Karpas-422 (cell line): Measurements from ENCODE around the gene ATG13. TPM values are rescaled to one million over a fixed set of nuclear protein-coding genes. Genes with fewer than 3 reads are reported as not detected.

Experiments used
- DNase-seq: peaks from one replicate; pipeline ENCODE4 v3.0.0-alpha.2; 2015
- H2AFZ ChIP-seq: fragments of 200-600 bp; sonication (generic); 2 replicates; pipeline ENCODE4 v1.6.1; 2014; ENCODE audit warnings: antibody characterized with exemption, low read length, mixed read lengths
- H3K27ac ChIP-seq: fragments of 200-600 bp; sonication (generic); 2 replicates; pipeline ENCODE4 v1.5.1; 2014; ENCODE audit warnings: mild to moderate bottlenecking, low read length, moderate library complexity
- H3K27me3 ChIP-seq: fragments of 200-600 bp; sonication (generic); 2 replicates; pipeline ENCODE4 v1.6.1; 2014; ENCODE audit warnings: low read length, mixed read lengths
- H3K36me3 ChIP-seq: fragments of 200-600 bp; sonication (generic); 2 replicates; pipeline ENCODE4 v1.6.1; 2014; ENCODE audit warnings: low read length, mixed read lengths; ENCODE audit not compliant: insufficient read depth
- H3K4me1 ChIP-seq: fragments of 200-600 bp; sonication (generic); 2 replicates; pipeline ENCODE4 v1.6.1; 2014; ENCODE audit warnings: mild to moderate bottlenecking, low read length, mixed read lengths
- H3K4me2 ChIP-seq: fragments of 200-600 bp; sonication (generic); 2 replicates; pipeline ENCODE4 v1.6.1; 2014; ENCODE audit warnings: low read length, low read depth, mild to moderate bottlenecking; ENCODE audit not compliant: poor library complexity, severe bottlenecking
- H3K4me3 ChIP-seq: fragments of 200-600 bp; sonication (generic); 2 replicates; pipeline ENCODE4 v1.5.1; 2014; ENCODE audit warnings: mild to moderate bottlenecking, antibody characterized with exemption, low read length, mixed read lengths
- H3K79me2 ChIP-seq: fragments of 200-600 bp; sonication (generic); 2 replicates; pipeline ENCODE4 v1.6.1; 2014; ENCODE audit warnings: mild to moderate bottlenecking, low read length, mixed read lengths
- H3K9ac ChIP-seq: fragments of 200-600 bp; sonication (generic); 2 replicates; pipeline ENCODE4 v1.6.0; 2014; ENCODE audit warnings: low read length
- H3K9me2 ChIP-seq: fragments of 200-600 bp; sonication (generic), shearing (Covaris generic); replicated peaks from 2 replicates; pipeline ENCODE4 v1.6.0; 2014; ENCODE audit warnings: mild to moderate bottlenecking, low read length, moderate library complexity; ENCODE audit not compliant: insufficient read depth
- H3K9me3 ChIP-seq: fragments of 300-700, 200-600 bp; sonication (generic); 2 replicates; pipeline ENCODE4 v1.6.1; 2014; ENCODE audit warnings: low read length, mixed read lengths
- H4K20me1 ChIP-seq: fragments of 200-600 bp; sonication (generic); 2 replicates; pipeline ENCODE4 v1.6.1; 2014; ENCODE audit warnings: mild to moderate bottlenecking, antibody characterized with exemption, low read length, low read depth; ENCODE audit not compliant: insufficient read depth
- total RNA-seq: library from RNA; depleted of rRNA; stranded (reverse); fragments of >200 nt; shearing (Covaris generic); gene quantifications from 2 replicates; pipeline ENCODE4 v1.2.3, GENCODE V29; 2014; ENCODE audit warnings: low replicate concordance

The ATG13 gene
- total RNA-seq, 1 experiment from 2014 or later = 79.2 TPM

DNA sequence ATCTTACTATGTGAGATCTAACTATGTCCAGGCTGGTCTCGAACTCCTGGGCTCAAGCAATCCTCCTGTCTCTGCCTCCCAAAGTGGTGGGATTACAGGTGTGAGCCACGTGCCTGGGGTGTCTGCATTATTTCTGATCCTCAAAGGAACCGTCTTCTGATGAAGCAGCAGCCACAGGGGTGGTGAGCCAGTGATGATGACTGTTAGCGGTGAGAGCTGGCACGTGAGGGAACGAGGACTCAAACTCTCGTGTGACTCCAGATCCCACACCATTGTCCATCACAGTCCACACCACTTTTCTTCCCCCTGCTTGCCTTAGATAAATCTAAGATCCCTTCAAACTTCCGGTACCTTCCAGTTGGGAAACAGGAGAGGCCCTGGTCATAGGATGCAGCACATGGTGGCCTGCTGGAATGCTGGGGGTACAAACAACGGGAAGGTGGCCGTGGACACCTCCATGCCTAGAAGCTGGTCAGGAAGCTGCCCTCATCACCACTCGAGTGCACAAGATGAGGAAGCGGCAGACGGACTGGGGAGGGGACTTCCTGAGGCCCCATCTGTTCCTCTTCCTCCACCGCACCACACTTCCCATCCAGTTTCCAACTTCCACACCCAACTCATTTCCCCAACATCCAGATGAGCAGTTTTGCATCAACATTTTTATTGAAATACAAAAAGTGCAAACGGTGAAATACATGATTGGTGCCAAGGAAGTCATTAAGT lies 59.2 kb downstream of the ATG13 start:
- no peaks in the 10 kb centered on the region for H3K9me3 ChIP-seq
- H3K79me2 ChIP-seq = no peaks in the 10 kb centered on the region
- no peaks in the 10 kb centered on the region for H4K20me1 ChIP-seq
- no peak overlapping the region for H3K9ac ChIP-seq
- DNase-seq = no peak
- no peaks in the 10 kb centered on the region for H3K27me3 ChIP-seq
- H3K9me2 ChIP-seq = no peaks in the 10 kb centered on the region
- H3K4me1 ChIP-seq = peaks cover 8% of the 10 kb centered on the region
- no peaks in the 10 kb centered on the region for H3K36me3 ChIP-seq
- no peak overlapping the region for H2AFZ ChIP-seq
- no peak overlapping the region for H3K27ac ChIP-seq
- H3K4me3 ChIP-seq = no peak overlapping the region
- H3K4me2 ChIP-seq = no peak overlapping the region

DNA sequence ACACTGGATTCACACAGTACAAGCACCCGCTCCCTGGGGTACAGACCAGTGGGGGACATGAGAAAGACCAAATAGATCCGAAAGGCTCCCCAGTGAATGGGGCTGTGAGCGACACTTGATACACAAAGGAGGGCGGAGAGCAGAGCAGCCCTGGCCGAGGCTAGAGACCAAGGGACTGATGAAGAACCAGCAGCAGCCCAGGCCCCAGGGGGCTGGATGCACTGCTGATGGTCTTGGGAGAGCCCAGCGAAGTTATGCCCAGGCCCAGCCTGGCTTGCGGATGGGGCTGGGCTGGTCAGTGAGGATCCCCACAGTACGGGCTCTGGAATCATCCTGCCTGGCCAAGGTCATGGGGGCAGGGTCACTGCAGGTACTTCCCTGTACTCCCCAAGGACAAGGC lies 59.8 kb downstream of the ATG13 start:
- peaks cover 8% of the 10 kb centered on the region for H3K4me1 ChIP-seq
- no peaks in the 10 kb centered on the region for H3K9me2 ChIP-seq
- H3K79me2 ChIP-seq = no peaks in the 10 kb centered on the region
- H3K4me3 ChIP-seq = no peak overlapping the region
- no peaks in the 10 kb centered on the region for H3K27me3 ChIP-seq
- H3K4me2 ChIP-seq = no peak overlapping the region
- no peaks in the 10 kb centered on the region for H3K9me3 ChIP-seq
- H3K36me3 ChIP-seq = no peaks in the 10 kb centered on the region
- DNase-seq = no peak
- no peaks in the 10 kb centered on the region for H4K20me1 ChIP-seq
- no peak overlapping the region for H3K27ac ChIP-seq
- H2AFZ ChIP-seq = no peak overlapping the region
- no peak overlapping the region for H3K9ac ChIP-seq

DNA sequence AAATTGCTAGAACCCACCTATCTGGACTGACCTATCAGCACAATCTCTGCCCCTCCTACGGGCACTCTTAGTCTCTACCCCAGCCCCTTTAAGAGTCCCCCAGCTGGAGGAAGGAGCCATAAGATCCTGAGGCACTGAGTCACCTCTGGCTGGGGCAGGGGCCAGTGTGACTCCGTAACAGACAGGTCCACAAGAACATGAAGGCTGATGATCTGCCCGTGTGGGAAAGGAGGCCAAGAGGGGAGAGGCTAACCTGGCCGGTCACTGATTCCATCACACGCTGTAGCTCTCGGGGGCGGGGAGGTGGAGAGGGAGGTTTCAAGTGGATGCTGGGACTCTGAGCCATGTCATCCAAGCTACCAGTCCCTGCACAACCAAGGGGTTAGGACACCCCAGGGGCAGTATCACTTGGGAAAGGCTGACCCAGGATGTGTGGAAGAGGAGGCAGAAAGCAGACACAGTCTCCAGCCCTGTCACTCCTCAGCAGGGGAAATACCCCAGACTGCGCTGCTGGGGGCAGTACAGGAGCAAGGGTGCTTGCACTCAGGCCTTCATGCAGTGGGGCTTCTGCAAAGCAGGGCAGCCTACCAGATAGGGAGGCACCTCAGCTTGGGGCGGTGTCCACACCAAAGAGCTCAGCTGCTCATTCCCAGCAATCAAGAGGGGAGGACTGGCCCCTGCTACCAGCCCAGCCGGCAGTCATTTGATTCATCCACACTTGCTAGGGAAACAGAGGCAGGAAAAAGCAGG lies 60.8 kb downstream of the ATG13 start:
- Histone ChIP-seq H3K36me3 (no peaks in the 10 kb centered on the region), H2AFZ (no peak overlapping the region), H4K20me1 (no peaks in the 10 kb centered on the region), H3K9me2 (no peaks in the 10 kb centered on the region), H3K79me2 (no peaks in the 10 kb centered on the region), H3K4me1 (peaks cover 8% of the 10 kb centered on the region), H3K27ac (no peak overlapping the region), H3K4me2 (no peak overlapping the region), H3K9me3 (no peaks in the 10 kb centered on the region), H3K27me3 (no peaks in the 10 kb centered on the region), H3K4me3 (no peak overlapping the region), H3K9ac (no peak overlapping the region)
- no peak for DNase-seq

DNA sequence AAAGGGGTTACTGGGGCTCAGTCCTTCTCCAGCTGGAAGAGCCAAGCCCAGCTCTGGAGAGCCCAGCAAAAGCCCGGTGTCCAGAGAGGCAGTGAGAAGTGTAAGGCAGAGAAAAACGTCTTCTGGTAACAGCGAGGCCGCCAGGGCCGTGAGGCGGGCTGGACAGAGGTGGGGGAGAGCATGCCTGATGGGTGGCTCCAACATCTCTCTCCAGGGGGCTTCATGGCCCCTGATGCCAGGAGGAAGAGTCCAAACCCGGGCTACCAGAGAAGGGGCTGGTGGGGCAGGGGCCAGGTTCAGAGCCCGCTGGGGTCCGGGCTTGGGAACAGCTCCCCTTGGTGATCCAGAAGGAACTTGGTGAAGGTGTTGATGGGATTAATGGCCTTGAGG lies 61.4 kb downstream of the ATG13 start:
- Histone ChIP-seq H3K36me3 (no peaks in the 10 kb centered on the region), H3K79me2 (no peaks in the 10 kb centered on the region), H3K4me1 (peaks cover 8% of the 10 kb centered on the region), H2AFZ (no peak overlapping the region), H3K27me3 (no peaks in the 10 kb centered on the region), H4K20me1 (no peaks in the 10 kb centered on the region), H3K9me3 (no peaks in the 10 kb centered on the region), H3K9me2 (no peaks in the 10 kb centered on the region), H3K4me2 (no peak overlapping the region), H3K4me3 (no peak overlapping the region), H3K9ac (no peak overlapping the region), H3K27ac (no peak overlapping the region)
- DNase-seq = no peak

DNA sequence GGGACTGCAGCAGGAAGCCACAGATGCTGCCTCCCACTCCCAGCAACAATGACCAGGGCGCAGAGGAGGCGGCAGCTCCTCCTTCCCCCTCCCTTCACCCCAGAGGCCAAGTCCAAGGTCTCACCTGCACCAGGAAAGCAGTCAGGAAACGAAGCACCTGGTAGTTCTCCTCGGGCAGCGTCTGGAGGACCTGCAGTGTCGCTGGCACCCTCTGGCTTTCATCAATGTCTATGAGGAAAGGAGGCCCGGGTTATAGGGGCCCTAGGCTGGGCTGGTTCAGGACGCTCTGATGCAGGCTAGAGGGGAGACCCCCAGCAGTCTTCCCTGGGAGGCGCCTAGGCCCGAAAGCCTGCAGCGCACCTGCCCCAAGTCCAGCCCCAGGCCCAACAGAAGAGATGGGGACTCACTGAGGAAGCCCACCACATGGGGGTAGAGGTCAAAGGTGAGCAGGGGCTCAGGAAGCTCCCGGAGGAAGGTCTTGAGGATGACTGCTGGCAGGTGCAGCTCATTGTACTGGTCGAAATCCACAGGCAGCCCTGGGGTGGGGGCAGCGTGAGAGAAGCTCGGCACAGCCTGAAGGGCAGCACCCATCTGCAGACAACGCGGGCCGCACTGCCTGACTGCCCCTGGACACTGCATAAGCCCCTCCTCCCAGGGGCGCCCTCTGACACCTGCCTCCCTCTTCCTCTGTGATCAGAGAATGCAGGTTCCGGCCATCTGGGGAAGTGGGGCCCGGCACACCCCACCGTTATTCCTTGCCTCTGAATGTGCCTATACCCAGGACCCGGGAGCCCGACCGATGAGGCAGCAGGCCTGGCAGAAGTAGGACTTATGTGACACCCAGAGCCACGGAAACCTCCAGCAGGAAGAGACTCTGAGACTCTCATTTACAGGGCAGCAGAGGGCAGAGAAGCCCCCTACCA lies 62.1 kb downstream of the ATG13 start:
- Histone ChIP-seq H3K4me1 (peaks cover 5% of the 10 kb centered on the region), H3K4me2 (no peak overlapping the region), H3K9me2 (no peaks in the 10 kb centered on the region), H3K9me3 (no peaks in the 10 kb centered on the region), H4K20me1 (no peaks in the 10 kb centered on the region), H3K27me3 (no peaks in the 10 kb centered on the region), H3K79me2 (no peaks in the 10 kb centered on the region), H2AFZ (no peak overlapping the region), H3K36me3 (no peaks in the 10 kb centered on the region), H3K9ac (no peak overlapping the region), H3K4me3 (no peak overlapping the region), H3K27ac (no peak overlapping the region)
- no peak for DNase-seq

DNA sequence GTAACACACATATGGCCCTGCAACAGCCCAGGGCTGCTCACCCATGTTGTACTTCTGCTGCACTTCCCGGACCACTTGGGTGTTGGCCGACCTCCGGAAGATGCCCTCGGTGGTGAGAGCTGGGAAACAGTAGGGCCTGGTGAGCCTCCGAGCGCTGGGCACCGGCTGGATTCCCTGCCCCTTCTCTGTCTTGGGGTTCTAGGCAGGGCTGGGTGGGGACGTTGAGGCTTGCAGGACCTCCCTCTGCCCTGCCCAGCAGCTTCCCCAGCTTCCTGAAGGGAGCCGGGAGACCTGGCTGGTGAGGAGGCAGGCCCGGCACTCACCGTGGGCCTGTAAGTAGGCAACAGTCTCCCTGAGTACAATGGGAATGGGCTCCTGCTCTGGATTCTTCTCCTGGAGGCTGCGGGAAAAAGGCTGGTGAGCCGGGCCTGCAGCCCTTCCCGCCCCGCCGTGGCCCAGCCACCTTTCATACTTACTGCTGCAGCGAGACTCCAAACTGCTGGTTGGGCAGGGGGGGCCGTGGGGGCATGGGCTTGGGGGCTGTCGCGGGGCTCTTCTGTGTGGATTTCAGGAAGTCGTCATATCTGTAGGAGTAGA lies 62.9 kb downstream of the ATG13 start:
- Histone ChIP-seq H3K27ac (no peak overlapping the region), H3K9me2 (no peaks in the 10 kb centered on the region), H3K79me2 (no peaks in the 10 kb centered on the region), H3K4me2 (no peak overlapping the region), H3K36me3 (no peaks in the 10 kb centered on the region), H3K9me3 (no peaks in the 10 kb centered on the region), H3K9ac (no peak overlapping the region), H3K27me3 (no peaks in the 10 kb centered on the region), H3K4me1 (no peaks in the 10 kb centered on the region), H3K4me3 (no peak overlapping the region), H4K20me1 (no peaks in the 10 kb centered on the region), H2AFZ (no peak overlapping the region)
- DNase-seq = no peak

DNA sequence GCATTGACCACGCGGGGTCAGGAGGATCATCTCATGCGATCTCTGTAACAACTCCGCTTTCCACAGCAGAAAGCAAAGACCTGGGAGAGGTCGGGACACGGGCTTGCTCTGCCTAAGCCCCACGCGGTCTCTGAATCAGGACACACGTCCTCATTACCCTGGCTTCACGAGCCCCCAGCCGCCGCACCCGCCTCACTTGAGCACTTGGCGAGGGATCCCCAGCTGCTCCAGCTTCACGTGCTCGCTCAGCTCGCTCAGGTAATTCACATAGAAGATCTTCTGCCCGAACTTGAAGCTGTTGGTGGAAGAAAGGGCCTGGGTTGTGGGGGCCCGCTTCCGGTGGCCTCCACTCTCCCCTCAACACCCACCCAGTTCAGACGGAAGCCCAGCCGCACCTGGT lies 63.5 kb downstream of the ATG13 start:
- no peak overlapping the region for H3K27ac ChIP-seq

DNA sequence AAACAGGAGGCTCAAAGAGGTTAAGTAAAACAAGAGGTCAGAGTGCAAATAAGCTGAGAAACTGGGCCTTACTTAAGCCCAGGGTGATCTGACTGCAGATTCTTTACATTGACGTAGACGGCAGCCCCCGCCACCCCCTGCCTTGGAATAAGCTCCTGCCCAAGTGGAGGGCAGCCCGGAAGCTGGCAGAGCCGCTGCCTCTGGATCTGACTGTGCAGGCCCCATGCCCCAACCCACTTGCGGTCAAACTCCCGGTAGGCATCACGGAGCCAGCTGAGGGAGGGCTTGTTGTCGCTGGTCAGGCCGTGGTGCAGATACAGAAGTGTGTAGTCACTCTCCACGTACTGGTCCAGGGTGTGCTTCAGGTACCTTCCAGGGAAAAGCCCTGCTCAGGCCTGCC lies 64.5 kb downstream of the ATG13 start:
- Histone ChIP-seq H3K27ac (no peak overlapping the region), H4K20me1 (no peaks in the 10 kb centered on the region), H3K4me1 (no peaks in the 10 kb centered on the region), H3K9me2 (no peaks in the 10 kb centered on the region), H3K9ac (no peak overlapping the region), H3K4me2 (no peak overlapping the region), H3K36me3 (no peaks in the 10 kb centered on the region), H2AFZ (no peak overlapping the region), H3K79me2 (no peaks in the 10 kb centered on the region), H3K9me3 (no peaks in the 10 kb centered on the region), H3K4me3 (no peak overlapping the region), H3K27me3 (no peaks in the 10 kb centered on the region)
- DNase-seq = no peak

More for the DNA sequence above, 63.5 kb downstream of the ATG13 start:
- no peaks in the 10 kb centered on the region for H3K36me3 ChIP-seq
- no peaks in the 10 kb centered on the region for H3K9me3 ChIP-seq
- H3K4me2 ChIP-seq = no peak overlapping the region
- no peak overlapping the region for H3K4me3 ChIP-seq
- H2AFZ ChIP-seq = no peak overlapping the region
- no peaks in the 10 kb centered on the region for H3K27me3 ChIP-seq
- no peaks in the 10 kb centered on the region for H4K20me1 ChIP-seq
- no peaks in the 10 kb centered on the region for H3K79me2 ChIP-seq
- no peak overlapping the region for H3K9ac ChIP-seq
- H3K4me1 ChIP-seq = no peaks in the 10 kb centered on the region
- H3K9me2 ChIP-seq = no peaks in the 10 kb centered on the region
- no peak for DNase-seq
